Right lobe of liver (tissue), 4 donors: ENCODE data around the gene NUDT4B.
"Not testable (repeated sequence)": the region's sequence is repeated elsewhere in the genome, so short reads cannot be mapped to it uniquely, and the experiment has no call there.

Experiments used
- POLR2A ChIP-seq: fragments of 450-650 bp; IDR thresholded peaks from one replicate; pipeline ENCODE4 v1.6.1; 2017; ENCODE audit warnings: antibody characterized with exemption, mild to moderate bottlenecking
- TF ChIP-seq, protein P1 (sequence below), 4 donors: fragments of 200-600 bp in 3 of 4; fragments of 450-650 bp in 1 of 4; IDR thresholded peaks; one replicate each; pipeline versions ENCODE4 v1.5.1 to v1.8.0; 2016 to 2022; ENCODE audit warnings: antibody characterized with exemption in 4 of 4, mild to moderate bottlenecking in 2 of 4
- donor health status: DM: no; HTN: no; CAD: no.
- donor health status: DM: no; HTN: no; CAD: no.
- donor health status: DM: no; HTN: yes; CAD: no.

DNA sequence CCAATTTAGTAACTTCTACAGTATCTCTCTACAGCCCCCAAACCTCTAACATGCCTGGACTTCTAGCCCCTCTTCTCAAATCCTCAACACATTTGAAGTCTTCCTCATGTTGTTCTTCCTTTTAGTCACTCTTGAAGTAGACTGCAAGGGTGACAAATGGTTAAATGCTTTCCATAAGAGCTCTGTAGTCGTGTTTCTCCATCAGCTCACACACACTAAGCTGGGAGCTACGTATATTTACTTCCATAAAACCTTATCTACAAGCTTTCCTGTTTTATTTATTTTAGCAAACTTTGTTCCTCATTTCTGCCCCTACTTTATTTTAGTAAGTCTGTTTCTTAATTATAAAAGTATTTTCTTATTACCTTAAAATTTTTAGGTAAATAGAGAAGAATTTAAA is 19.0 kb upstream of the NUDT4B start:
- TF ChIP-seq, protein P1, sequence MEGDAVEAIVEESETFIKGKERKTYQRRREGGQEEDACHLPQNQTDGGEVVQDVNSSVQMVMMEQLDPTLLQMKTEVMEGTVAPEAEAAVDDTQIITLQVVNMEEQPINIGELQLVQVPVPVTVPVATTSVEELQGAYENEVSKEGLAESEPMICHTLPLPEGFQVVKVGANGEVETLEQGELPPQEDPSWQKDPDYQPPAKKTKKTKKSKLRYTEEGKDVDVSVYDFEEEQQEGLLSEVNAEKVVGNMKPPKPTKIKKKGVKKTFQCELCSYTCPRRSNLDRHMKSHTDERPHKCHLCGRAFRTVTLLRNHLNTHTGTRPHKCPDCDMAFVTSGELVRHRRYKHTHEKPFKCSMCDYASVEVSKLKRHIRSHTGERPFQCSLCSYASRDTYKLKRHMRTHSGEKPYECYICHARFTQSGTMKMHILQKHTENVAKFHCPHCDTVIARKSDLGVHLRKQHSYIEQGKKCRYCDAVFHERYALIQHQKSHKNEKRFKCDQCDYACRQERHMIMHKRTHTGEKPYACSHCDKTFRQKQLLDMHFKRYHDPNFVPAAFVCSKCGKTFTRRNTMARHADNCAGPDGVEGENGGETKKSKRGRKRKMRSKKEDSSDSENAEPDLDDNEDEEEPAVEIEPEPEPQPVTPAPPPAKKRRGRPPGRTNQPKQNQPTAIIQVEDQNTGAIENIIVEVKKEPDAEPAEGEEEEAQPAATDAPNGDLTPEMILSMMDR (IDR thresholded peaks at IDR 0.05) = not testable (repeated sequence)
- TF ChIP-seq POLR2A = not testable (repeated sequence)
